AG09319 (cell line): ENCODE measurements around the gene LINC01488.

Experiments used
- DNase-seq: peaks from one replicate; pipeline ENCODE4 v3.0.0-alpha.2; 2010; ENCODE audit warnings: low read depth; ENCODE audit errors: extremely low read depth
- CTCF ChIP-seq: IDR thresholded peaks from 2 replicates; pipeline ENCODE4 v1.5.1; 2011; ENCODE audit warnings: low read depth, mild to moderate bottlenecking, inconsistent platforms, low read length, moderate library complexity

LINC01488 gene

GRCh38 chr11:69493931-69494821 is 12.7 kb downstream of the LINC01488 start:
- TF ChIP-seq CTCF, result no peak

GRCh38 chr11:69494851-69495250 is 13.4 kb downstream of the LINC01488 start:
- TF ChIP-seq CTCF, result no peak

More at GRCh38 chr11:69493931-69494821, 12.7 kb downstream of the LINC01488 start:
- DNase-seq, result no peak

GRCh38 chr11:69495441-69496201 is 14.2 kb downstream of the LINC01488 start:
- no peak for TF ChIP-seq CTCF
- DNase-seq, result no peak

More at GRCh38 chr11:69494851-69495250, 13.4 kb downstream of the LINC01488 start:
- no peak for DNase-seq

GRCh38 chr11:69496202-69496557 is 14.7 kb downstream of the LINC01488 start:
- no peak for TF ChIP-seq CTCF
- no peak for DNase-seq

- no peak for DNase-seq
- no peak for TF ChIP-seq CTCF
These were observed 15.3 kb downstream of the LINC01488 start for GRCh38 chr11:69496631-69497220.

GRCh38 chr11:69497221-69497787 is 15.8 kb downstream of the LINC01488 start:
- peak; percentile 83 for DNase-seq
- TF ChIP-seq CTCF, result no peak
